DND-41 (cell line): ENCODE data around the gene REG1B.

Experiments
- ATAC-seq: fragments of 200-7000 bp; cut with Tn5 transposase; 3 replicates; pipeline ENCODE4 v1.9.1; 2021; ENCODE audit warnings: low read depth; ENCODE audit not compliant: insufficient read depth
- DNase-seq: peaks from one replicate; pipeline ENCODE4 v3.0.0-alpha.2; 2020
- H2AFZ ChIP-seq: 2 replicates; pipeline ENCODE4 v1.6.0; 2012; ENCODE audit warnings: low read depth, low read length
- H3K27ac ChIP-seq: 2 replicates; pipeline ENCODE4 v1.5.1; 2012; ENCODE audit warnings: low read length, inconsistent platforms
- H3K27me3 ChIP-seq: fragments of 200-600 bp; sonication (generic); 2 replicates; pipeline ENCODE4 v1.6.0; 2012; ENCODE audit warnings: low read length, mild to moderate bottlenecking, inconsistent platforms; ENCODE audit not compliant: insufficient read depth, poor library complexity
- H3K36me3 ChIP-seq: 2 replicates; pipeline ENCODE4 v1.5.1; 2012; ENCODE audit warnings: low read length, inconsistent platforms; ENCODE audit not compliant: insufficient read depth
- H3K4me1 ChIP-seq: 2 replicates; pipeline ENCODE4 v1.5.1; 2012; ENCODE audit warnings: mild to moderate bottlenecking, low read length; ENCODE audit not compliant: insufficient read depth
- H3K4me2 ChIP-seq: 2 replicates; pipeline ENCODE4 v1.6.0; 2012; ENCODE audit warnings: mild to moderate bottlenecking, moderate library complexity, low read length, inconsistent platforms; ENCODE audit not compliant: insufficient read depth
- H3K4me3 ChIP-seq, 2 experiments: fragments of 200-600 bp in 1 of 2; shearing (Covaris generic) in 1 of 2; 2 replicates each; pipeline ENCODE4 v1.5.1; 2012 to 2016; ENCODE audit warnings: inconsistent platforms in 2 of 2, low read length in 2 of 2, mild to moderate bottlenecking in 2 of 2, low read depth in 1 of 2, moderate library complexity in 1 of 2
- H3K79me2 ChIP-seq: 2 replicates; pipeline ENCODE4 v1.6.0; 2012; ENCODE audit warnings: low read length, inconsistent platforms; ENCODE audit not compliant: insufficient read depth
- H3K9ac ChIP-seq: 2 replicates; pipeline ENCODE4 v1.6.0; 2012; ENCODE audit warnings: low read depth, mild to moderate bottlenecking, inconsistent platforms, low read length, moderate library complexity
- H3K9me3 ChIP-seq: 2 replicates; pipeline ENCODE4 v1.5.1; 2012; ENCODE audit warnings: low read length, moderate library complexity, mild to moderate bottlenecking, inconsistent platforms; ENCODE audit not compliant: insufficient read depth, severe bottlenecking
- H4K20me1 ChIP-seq: 2 replicates; pipeline ENCODE4 v1.6.0; 2012; ENCODE audit warnings: low read length; ENCODE audit not compliant: insufficient read depth
- EZH2 ChIP-seq: IDR thresholded peaks from 3 replicates; pipeline ENCODE4 v1.6.1; 2012; ENCODE audit warnings: borderline replicate concordance, low read depth, mild to moderate bottlenecking, moderate library complexity, low read length, inconsistent platforms; ENCODE audit not compliant: severe bottlenecking
- TF ChIP-seq, protein P1 (sequence below): IDR thresholded peaks from 2 replicates; pipeline ENCODE4 v1.5.1; 2012; ENCODE audit warnings: borderline replicate concordance, low read length, moderate library complexity, mild to moderate bottlenecking; ENCODE audit not compliant: poor library complexity, severe bottlenecking; ENCODE audit errors: extremely low read depth

REG1B gene

DNA sequence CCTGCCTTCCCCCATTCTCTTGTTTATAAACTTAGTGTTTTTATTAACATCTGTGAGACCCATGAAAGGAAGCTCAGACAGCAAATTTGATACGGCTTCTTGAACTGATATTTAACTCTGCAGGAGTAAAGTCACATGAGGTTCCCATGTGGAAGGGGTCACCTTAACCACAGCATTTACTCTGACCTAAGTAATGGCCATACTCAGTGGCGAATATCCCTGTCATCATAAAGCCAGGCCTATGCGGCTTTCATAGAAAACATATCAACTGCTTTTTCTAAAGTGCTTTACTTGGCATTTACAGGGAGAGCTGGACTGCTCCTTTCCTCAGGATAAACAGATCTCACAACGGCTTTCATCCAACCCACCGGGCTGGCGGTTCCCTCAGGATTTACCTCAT lies 41.5 kb upstream of the REG1B start:
- no peaks in the 10 kb centered on the region for H3K4me1 ChIP-seq
- no peaks in the 10 kb centered on the region for H3K27me3 ChIP-seq
- DNase-seq, result no peak
- H3K9me3 ChIP-seq, result no peaks in the 10 kb centered on the region
- no peaks in the 10 kb centered on the region for H3K79me2 ChIP-seq
- H2AFZ ChIP-seq, result no peak overlapping the region
- no peak overlapping the region for H3K27ac ChIP-seq
- no peak overlapping the region for H3K9ac ChIP-seq
- no peaks in the 10 kb centered on the region for H4K20me1 ChIP-seq
- H3K36me3 ChIP-seq, result no peaks in the 10 kb centered on the region
- TF ChIP-seq, protein P1, sequence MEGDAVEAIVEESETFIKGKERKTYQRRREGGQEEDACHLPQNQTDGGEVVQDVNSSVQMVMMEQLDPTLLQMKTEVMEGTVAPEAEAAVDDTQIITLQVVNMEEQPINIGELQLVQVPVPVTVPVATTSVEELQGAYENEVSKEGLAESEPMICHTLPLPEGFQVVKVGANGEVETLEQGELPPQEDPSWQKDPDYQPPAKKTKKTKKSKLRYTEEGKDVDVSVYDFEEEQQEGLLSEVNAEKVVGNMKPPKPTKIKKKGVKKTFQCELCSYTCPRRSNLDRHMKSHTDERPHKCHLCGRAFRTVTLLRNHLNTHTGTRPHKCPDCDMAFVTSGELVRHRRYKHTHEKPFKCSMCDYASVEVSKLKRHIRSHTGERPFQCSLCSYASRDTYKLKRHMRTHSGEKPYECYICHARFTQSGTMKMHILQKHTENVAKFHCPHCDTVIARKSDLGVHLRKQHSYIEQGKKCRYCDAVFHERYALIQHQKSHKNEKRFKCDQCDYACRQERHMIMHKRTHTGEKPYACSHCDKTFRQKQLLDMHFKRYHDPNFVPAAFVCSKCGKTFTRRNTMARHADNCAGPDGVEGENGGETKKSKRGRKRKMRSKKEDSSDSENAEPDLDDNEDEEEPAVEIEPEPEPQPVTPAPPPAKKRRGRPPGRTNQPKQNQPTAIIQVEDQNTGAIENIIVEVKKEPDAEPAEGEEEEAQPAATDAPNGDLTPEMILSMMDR, result no peak
- no peak for TF ChIP-seq EZH2
- H3K4me3 ChIP-seq, result no peak overlapping the region
- no peak for ATAC-seq
- no peak overlapping the region for H3K4me2 ChIP-seq

- Histone ChIP-seq H3K9ac (no peak overlapping the region), H3K4me2 (no peak overlapping the region)
- TF ChIP-seq, protein P1, result no peak
- no peak for TF ChIP-seq EZH2
Observed at GRCh38 chr2:79128406-79128805, 40.6 kb upstream of the REG1B start.

DNA sequence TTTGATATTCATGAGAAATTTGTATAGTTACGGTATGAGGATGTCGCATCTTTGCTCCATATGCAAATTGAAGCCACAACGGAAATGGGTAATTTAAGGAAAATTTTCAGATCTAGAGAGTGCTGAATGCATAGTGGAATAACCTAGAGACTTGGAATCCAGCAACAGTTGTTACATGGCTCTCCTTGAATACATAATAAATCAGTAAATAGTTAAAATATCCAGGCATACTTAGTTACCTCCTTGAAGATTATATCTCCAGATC lies 37.9 kb upstream of the REG1B start:
- Histone ChIP-seq H3K36me3 (no peaks in the 10 kb centered on the region), H3K4me3 (no peak overlapping the region), H4K20me1 (no peaks in the 10 kb centered on the region), H3K27ac (no peak overlapping the region), H3K4me1 (no peaks in the 10 kb centered on the region), H3K4me2 (no peak overlapping the region), H3K79me2 (no peaks in the 10 kb centered on the region), H3K9me3 (no peaks in the 10 kb centered on the region), H3K27me3 (no peaks in the 10 kb centered on the region), H3K9ac (no peak overlapping the region), H2AFZ (no peak overlapping the region)
- no peak for DNase-seq
- ATAC-seq, result no peak
- TF ChIP-seq, protein P1, result no peak
- no peak for TF ChIP-seq EZH2

More at GRCh38 chr2:79128406-79128805, 40.6 kb upstream of the REG1B start:
- ATAC-seq (no peak), DNase-seq (no peak)
- Histone ChIP-seq H3K4me3 (no peak overlapping the region), H2AFZ (no peak overlapping the region), H3K4me1 (no peaks in the 10 kb centered on the region), H3K36me3 (no peaks in the 10 kb centered on the region), H3K9me3 (no peaks in the 10 kb centered on the region), H3K27me3 (no peaks in the 10 kb centered on the region), H3K27ac (no peak overlapping the region), H3K79me2 (no peaks in the 10 kb centered on the region), H4K20me1 (no peaks in the 10 kb centered on the region)
